Measurements from ENCODE around the gene CFAP99.
"Not testable (repeated sequence)": the region's sequence is repeated elsewhere in the genome, so short reads cannot be mapped to it uniquely, and the experiment has no call there.

The CFAP99 gene

DNA sequence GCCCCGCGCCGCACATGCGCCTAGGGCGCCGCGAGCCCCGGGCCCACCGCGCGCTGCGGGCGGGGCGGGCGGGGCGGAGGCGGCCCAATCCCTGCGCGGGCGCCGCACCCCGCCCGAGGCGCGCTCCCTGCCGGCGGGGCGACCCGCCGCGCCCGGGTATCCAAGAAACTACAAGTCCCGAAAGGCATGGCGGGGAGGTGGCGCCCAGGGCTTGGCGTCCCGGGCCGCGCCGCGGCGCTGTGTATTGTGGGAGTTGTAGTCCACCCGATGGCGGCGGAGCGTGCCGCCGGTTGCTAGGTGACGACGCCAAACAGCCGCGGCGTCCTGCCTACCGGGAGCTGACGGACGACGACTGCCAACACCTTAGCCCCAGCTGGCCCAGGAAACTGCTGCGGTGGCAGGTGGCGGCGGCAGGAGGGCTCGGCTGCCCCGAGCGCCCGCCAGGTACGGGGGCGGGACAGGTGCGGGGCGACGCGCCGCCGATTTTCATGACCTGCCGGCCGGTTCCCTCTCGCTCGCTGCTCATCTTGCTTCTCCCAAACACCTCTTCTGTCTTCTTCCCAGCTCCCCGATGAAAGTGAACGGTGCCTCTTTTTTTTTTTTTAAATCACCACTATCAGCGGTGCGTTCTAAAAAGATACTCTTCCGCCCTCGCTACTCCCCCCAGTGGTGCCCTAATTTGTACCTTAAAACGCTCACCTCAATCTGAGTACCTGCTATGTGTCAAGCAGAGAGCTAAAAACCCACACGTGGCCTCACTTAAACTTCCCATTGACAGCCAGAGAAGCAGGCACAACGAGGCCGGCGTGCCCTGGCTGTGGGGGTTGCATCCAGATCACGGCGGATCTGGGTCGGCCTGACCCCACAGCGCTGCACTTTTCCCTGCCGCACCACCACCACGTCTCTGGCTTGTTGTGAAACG, at the start of gene CFAP99:
CFAP99 (plus strand) TSS at position 306 of the 922 bp plus-strand sequence.
- H3K27ac ChIP-seq (ENCODE audit: low read length), result no peak within 1 kb of the TSS
- peak within 1 kb of the TSS; percentile 51 to 78 for H3K4me3 ChIP-seq (ENCODE audit: low read length in 2 of 2)
- H3K36me3 ChIP-seq (ENCODE audit: control insufficient read depth in 2 of 2, insufficient read depth in 2 of 2, low read length in 2 of 2), result no peaks in the 10 kb centered on the region
- H3K4me1 ChIP-seq (ENCODE audit: control insufficient read depth, insufficient read depth, low read length), result peaks cover 29% of the 10 kb centered on the region
- H3K9me3 ChIP-seq (ENCODE audit: control insufficient read depth in 2 of 2, low read length in 2 of 2), result no peaks in the 10 kb centered on the region
- H3K27me3 ChIP-seq (ENCODE audit: control insufficient read depth in 1 of 2, insufficient read depth in 2 of 2, low read length in 2 of 2), result peaks cover 51 to 57% of the 10 kb centered on the region in 2 donors
- peak within 1 kb of the TSS in 1 of 2 donors; percentile 29 for H3K9ac ChIP-seq (ENCODE audit: low read length in 2 of 2)

DNA sequence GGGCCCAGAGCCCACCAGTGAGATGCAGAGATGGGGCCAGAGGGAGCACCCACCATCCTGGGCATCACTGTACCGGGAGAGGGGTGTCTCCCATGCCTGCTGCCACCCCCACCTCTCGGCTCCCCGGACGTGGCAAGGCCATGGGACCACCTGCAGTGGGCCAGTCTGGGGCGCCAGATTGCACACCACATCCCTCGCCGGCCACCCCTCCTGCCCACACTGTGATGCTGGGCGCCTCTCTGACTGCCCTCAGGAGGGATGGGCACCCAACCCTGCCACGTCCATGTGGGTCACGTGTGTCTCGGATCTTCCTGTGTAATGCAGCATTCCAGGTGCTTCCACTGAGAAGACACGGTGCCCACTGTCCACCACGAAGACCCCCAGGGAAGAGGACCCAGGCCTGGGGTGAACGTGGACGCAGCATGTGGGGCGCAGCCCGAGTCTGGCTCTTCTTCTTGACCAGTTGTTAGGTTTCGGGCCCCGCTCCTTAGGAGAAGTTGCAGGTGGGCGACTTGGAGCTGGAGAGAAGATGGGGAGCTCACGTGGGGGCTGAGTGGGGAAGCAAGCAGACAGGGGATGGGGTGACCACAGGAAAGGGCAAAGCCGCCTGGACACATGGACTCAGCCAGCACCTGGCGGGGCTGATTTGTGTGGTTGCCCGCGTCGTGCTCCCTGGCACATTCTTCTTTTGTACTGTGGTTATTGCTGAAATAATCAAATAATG, 48.0 kb upstream of the CFAP99 start:
- H3K4me3 ChIP-seq (ENCODE audit: low read length in 2 of 2), result no peak overlapping the region
- H3K27ac ChIP-seq (ENCODE audit: low read length), result no peak overlapping the region
- H3K4me1 ChIP-seq (ENCODE audit: control insufficient read depth, insufficient read depth, low read length), result no peaks in the 10 kb centered on the region
- H3K36me3 ChIP-seq (ENCODE audit: control insufficient read depth in 2 of 2, insufficient read depth in 2 of 2, low read length in 2 of 2), result no peaks in the 10 kb centered on the region
- no peaks in the 10 kb centered on the region for H3K27me3 ChIP-seq (ENCODE audit: control insufficient read depth in 1 of 2, insufficient read depth in 2 of 2, low read length in 2 of 2)
- peaks cover 3 to 8% of the 10 kb centered on the region in 2 donors for H3K9me3 ChIP-seq (ENCODE audit: control insufficient read depth in 2 of 2, low read length in 2 of 2)
- H3K9ac ChIP-seq (ENCODE audit: low read length in 2 of 2), result no peak overlapping the region

DNA sequence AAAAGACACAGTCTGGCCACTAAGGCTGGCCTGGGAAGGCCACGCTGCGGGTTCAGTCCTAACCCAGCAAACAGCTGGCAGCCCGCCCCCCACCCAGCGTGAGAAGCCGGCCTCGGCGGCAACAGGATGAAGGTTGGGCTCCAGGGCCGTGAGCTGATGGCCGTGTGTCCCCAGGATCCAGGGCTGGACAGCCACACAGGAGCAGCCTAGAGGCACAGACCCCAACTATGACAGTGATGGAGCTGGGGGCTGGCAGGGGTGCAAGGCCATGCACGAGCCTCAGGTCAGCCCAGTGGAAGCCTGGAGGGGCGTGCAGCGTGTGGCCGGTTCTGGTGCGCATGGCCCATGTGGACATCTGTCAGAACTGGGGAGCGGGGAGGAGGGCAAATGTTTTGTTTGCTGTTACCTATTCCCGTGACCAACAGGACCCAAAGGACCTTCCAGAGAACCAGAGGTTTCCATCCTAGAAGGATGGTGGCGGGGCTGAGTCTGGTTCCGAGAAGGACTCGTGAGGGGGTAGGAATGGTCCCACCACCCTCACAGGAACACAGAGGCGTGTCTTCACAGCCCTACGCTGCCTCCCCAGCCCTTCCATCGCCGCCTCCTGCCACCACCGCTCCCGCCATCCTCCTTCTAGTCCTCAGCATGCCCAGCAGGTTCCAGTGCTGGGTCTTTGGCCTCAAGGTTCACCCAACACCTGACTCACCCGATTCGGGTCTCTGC, 46.8 kb upstream of the CFAP99 start:
- Histone ChIP-seq H3K9ac (ENCODE audit: low read length in 2 of 2) (no peak overlapping the region), H3K27me3 (ENCODE audit: control insufficient read depth in 1 of 2, insufficient read depth in 2 of 2, low read length in 2 of 2) (no peaks in the 10 kb centered on the region), H3K27ac (ENCODE audit: low read length) (no peak overlapping the region), H3K36me3 (ENCODE audit: control insufficient read depth in 2 of 2, insufficient read depth in 2 of 2, low read length in 2 of 2) (no peaks in the 10 kb centered on the region), H3K4me3 (ENCODE audit: low read length in 2 of 2) (no peak overlapping the region), H3K9me3 (ENCODE audit: control insufficient read depth in 2 of 2, low read length in 2 of 2) (peaks cover 3 to 8% of the 10 kb centered on the region in 2 donors), H3K4me1 (ENCODE audit: control insufficient read depth, insufficient read depth, low read length) (no peaks in the 10 kb centered on the region)

DNA sequence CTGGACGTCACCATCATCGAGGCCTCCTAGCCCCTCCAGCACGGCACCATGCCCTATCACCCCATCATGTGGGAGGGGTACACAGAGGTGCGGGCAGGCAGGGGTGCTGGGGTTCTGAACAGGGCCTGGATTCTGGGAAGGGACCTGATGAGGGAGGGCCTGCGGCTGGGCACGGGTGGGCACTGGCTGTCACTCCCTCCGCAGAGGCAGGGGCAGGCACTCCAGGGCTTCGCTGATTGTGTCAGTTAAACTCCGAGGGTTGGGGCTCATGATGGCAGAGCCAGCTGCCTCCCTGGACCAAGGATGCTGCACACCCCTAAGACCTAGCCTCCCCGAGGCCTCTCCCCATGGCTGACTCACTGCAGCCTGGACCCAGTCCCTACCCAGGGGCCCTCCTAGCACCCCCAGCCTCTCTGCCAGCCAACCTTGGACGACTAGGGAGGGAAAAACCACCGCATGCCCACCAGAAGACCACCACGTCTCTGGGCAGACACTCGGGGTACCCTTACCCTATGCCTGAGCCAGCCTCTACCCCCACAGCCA, 46.2 kb upstream of the CFAP99 start:
- Histone ChIP-seq H3K27me3 (ENCODE audit: control insufficient read depth in 1 of 2, insufficient read depth in 2 of 2, low read length in 2 of 2) (no peaks in the 10 kb centered on the region), H3K27ac (ENCODE audit: low read length) (no peak overlapping the region), H3K4me3 (ENCODE audit: low read length in 2 of 2) (no peak overlapping the region), H3K9ac (ENCODE audit: low read length in 2 of 2) (no peak overlapping the region), H3K4me1 (ENCODE audit: control insufficient read depth, insufficient read depth, low read length) (no peaks in the 10 kb centered on the region), H3K36me3 (ENCODE audit: control insufficient read depth in 2 of 2, insufficient read depth in 2 of 2, low read length in 2 of 2) (no peaks in the 10 kb centered on the region), H3K9me3 (ENCODE audit: control insufficient read depth in 2 of 2, low read length in 2 of 2) (peaks cover 3 to 8% of the 10 kb centered on the region in 2 donors)

DNA sequence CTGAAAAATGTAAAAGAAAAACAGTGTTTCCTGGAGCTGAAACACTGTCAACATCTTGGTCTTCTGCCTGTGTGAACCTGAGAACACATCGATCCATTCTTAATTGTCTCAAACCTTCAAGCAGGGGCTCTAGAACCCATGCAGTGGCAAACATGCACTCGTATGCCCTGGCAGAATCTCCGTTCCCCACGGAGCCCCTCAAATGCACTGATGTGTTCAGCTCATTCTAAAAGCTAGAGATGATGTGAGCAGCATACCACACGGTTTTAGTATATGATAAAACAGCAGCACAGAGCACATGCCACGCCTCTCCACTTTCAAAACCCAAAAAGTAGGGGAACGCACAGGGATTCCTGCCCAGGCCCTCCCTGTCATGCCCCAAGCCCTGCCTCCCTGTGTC, 45.2 kb upstream of the CFAP99 start:
- H3K9ac ChIP-seq (ENCODE audit: low read length in 2 of 2), result no peak overlapping the region
- no peaks in the 10 kb centered on the region for H3K4me1 ChIP-seq (ENCODE audit: control insufficient read depth, insufficient read depth, low read length)
- no peaks in the 10 kb centered on the region for H3K36me3 ChIP-seq (ENCODE audit: control insufficient read depth in 2 of 2, insufficient read depth in 2 of 2, low read length in 2 of 2)
- H3K27me3 ChIP-seq (ENCODE audit: control insufficient read depth in 1 of 2, insufficient read depth in 2 of 2, low read length in 2 of 2), result no peaks in the 10 kb centered on the region
- H3K27ac ChIP-seq (ENCODE audit: low read length), result no peak overlapping the region
- peaks cover under 1 to 8% of the 10 kb centered on the region in 2 donors for H3K9me3 ChIP-seq (ENCODE audit: control insufficient read depth in 2 of 2, low read length in 2 of 2)
- no peak overlapping the region for H3K4me3 ChIP-seq (ENCODE audit: low read length in 2 of 2)

DNA sequence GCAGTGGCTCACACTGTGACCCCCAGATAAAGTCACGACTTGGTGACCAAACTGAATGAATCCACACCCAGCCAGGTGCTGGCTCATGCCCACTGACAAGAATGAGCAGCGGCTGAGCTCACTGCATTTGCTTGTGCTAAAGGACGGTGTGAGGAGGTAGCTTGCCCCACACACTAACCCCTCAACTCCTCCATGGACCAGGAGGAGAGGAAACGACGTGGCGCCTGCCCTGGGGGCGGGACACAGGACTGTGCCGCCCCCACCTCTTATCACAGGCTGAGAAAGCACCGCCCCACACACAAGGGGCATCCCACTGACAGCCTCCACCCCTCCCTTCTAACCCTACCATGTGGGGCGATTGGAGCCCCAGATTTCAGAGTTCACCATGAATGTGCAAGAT, 43.3 kb upstream of the CFAP99 start:
- Histone ChIP-seq H3K36me3 (ENCODE audit: control insufficient read depth in 2 of 2, insufficient read depth in 2 of 2, low read length in 2 of 2) (no peaks in the 10 kb centered on the region), H3K27ac (ENCODE audit: low read length) (no peak overlapping the region), H3K4me3 (ENCODE audit: low read length in 2 of 2) (no peak overlapping the region), H3K9me3 (ENCODE audit: control insufficient read depth in 2 of 2, low read length in 2 of 2) (no peaks in the 10 kb centered on the region), H3K9ac (ENCODE audit: low read length in 2 of 2) (no peak overlapping the region), H3K27me3 (ENCODE audit: control insufficient read depth in 1 of 2, insufficient read depth in 2 of 2, low read length in 2 of 2) (no peaks in the 10 kb centered on the region), H3K4me1 (ENCODE audit: control insufficient read depth, insufficient read depth, low read length) (no peaks in the 10 kb centered on the region)

DNA sequence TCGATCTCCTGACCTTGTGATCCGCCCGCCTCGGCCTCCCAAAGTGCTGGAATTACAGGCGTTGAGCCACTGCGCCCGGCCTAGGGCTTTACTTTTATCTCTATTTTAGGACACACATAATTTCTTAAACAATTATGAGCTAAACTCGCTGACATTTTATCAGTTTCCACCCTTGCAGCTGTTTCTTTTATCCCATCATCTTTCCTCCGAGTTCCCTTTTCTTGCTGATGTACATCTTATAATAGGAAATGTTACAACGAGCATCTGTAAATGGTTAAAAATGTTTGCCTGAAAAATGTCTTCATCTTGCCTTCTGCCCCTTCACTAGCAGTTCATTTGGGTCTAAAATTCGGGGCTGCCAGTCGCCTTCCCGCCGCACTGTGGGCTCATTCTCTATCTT, 41.5 kb upstream of the CFAP99 start:
- no peaks in the 10 kb centered on the region for H3K36me3 ChIP-seq (ENCODE audit: control insufficient read depth in 2 of 2, insufficient read depth in 2 of 2, low read length in 2 of 2)
- H3K27me3 ChIP-seq (ENCODE audit: control insufficient read depth in 1 of 2, insufficient read depth in 2 of 2, low read length in 2 of 2), result no peaks in the 10 kb centered on the region
- H3K4me3 ChIP-seq (ENCODE audit: low read length in 2 of 2), result no peak overlapping the region
- no peak overlapping the region for H3K9ac ChIP-seq (ENCODE audit: low read length in 2 of 2)
- H3K4me1 ChIP-seq (ENCODE audit: control insufficient read depth, insufficient read depth, low read length), result no peaks in the 10 kb centered on the region
- no peak overlapping the region for H3K27ac ChIP-seq (ENCODE audit: low read length)
- H3K9me3 ChIP-seq (ENCODE audit: control insufficient read depth in 2 of 2, low read length in 2 of 2), result no peaks in the 10 kb centered on the region

DNA sequence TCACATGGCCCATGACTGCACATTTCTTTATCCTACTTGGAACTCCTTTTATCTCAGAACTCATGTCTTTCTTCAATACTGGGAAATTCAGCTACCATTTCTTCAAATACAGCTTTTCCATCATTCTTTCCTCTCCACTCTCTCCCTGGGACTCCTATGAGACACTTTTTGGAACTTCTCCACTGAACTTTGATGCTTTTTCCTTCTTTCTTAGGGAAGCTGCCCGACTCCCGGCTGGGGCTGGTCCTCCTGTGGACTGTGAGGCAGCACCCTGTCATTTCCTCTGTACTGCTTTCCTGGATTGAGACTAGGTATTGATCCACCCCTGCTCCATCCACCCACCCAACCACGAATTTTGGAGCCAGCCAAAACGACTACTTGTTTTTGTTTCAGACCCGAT, 40.4 kb upstream of the CFAP99 start:
- H3K27ac ChIP-seq (ENCODE audit: low read length), result no peak overlapping the region
- no peak overlapping the region for H3K9ac ChIP-seq (ENCODE audit: low read length in 2 of 2)
- H3K36me3 ChIP-seq (ENCODE audit: control insufficient read depth in 2 of 2, insufficient read depth in 2 of 2, low read length in 2 of 2), result no peaks in the 10 kb centered on the region
- H3K4me3 ChIP-seq (ENCODE audit: low read length in 2 of 2), result no peak overlapping the region
- no peaks in the 10 kb centered on the region for H3K4me1 ChIP-seq (ENCODE audit: control insufficient read depth, insufficient read depth, low read length)
- no peaks in the 10 kb centered on the region for H3K27me3 ChIP-seq (ENCODE audit: control insufficient read depth in 1 of 2, insufficient read depth in 2 of 2, low read length in 2 of 2)
- H3K9me3 ChIP-seq (ENCODE audit: control insufficient read depth in 2 of 2, low read length in 2 of 2), result no peaks in the 10 kb centered on the region

DNA sequence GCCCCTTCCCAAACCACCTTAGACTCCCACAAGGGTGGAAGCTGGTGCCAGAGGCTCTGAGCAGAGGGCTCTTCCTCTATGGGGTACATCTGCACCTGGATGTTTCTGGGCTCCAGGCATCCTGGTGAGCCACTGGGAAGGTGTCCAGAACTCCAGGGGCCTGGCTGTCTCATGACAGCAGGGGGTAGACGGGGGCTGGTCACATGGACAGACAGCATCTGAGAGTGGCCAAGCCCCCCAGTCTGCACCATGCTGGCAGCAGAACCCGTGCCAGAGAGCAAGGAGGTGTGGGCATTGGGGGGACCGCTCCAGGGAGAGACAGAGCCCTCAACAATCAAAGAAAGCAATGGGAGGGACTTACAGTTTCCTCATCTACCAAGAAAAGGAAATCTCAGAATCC, 39.9 kb upstream of the CFAP99 start:
- no peaks in the 10 kb centered on the region for H3K4me1 ChIP-seq (ENCODE audit: control insufficient read depth, insufficient read depth, low read length)
- H3K9ac ChIP-seq (ENCODE audit: low read length in 2 of 2), result no peak overlapping the region
- H3K36me3 ChIP-seq (ENCODE audit: control insufficient read depth in 2 of 2, insufficient read depth in 2 of 2, low read length in 2 of 2), result no peaks in the 10 kb centered on the region
- H3K9me3 ChIP-seq (ENCODE audit: control insufficient read depth in 2 of 2, low read length in 2 of 2), result no peaks in the 10 kb centered on the region
- H3K27ac ChIP-seq (ENCODE audit: low read length), result no peak overlapping the region
- no peak overlapping the region for H3K4me3 ChIP-seq (ENCODE audit: low read length in 2 of 2)
- no peaks in the 10 kb centered on the region for H3K27me3 ChIP-seq (ENCODE audit: control insufficient read depth in 1 of 2, insufficient read depth in 2 of 2, low read length in 2 of 2)

DNA sequence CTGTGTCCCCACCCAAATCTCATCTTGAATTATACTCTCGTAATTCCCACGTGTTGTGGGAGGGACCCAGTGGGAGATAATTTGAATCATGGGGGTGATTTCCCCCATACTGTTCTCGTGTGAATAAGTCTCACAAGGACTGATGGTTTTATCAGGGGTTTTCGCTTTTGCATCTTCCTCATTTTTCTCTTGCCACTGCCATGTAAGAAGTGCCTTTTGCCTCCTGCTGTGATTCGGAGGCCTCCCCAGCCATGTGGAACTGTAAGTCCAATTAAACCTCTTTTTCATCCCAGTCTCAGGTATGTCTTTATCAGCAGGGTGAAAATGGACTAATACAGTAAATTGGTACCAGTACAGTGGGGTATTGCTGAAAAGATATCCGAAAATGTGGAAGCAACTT, 38.2 kb upstream of the CFAP99 start:
- not testable (repeated sequence) for H3K27ac ChIP-seq (ENCODE audit: low read length); H3K4me3 ChIP-seq (ENCODE audit: low read length in 2 of 2); H3K4me1 ChIP-seq (ENCODE audit: control insufficient read depth, insufficient read depth, low read length); H3K9ac ChIP-seq (ENCODE audit: low read length in 2 of 2); H3K9me3 ChIP-seq (ENCODE audit: control insufficient read depth in 2 of 2, low read length in 2 of 2); H3K27me3 ChIP-seq (ENCODE audit: control insufficient read depth in 1 of 2, insufficient read depth in 2 of 2, low read length in 2 of 2); H3K36me3 ChIP-seq (ENCODE audit: control insufficient read depth in 2 of 2, insufficient read depth in 2 of 2, low read length in 2 of 2)

All from stomach smooth muscle (tissue), 2 donors.